Measurements from ENCODE around the gene FAR1. TPM values are rescaled to one million over a fixed set of nuclear protein-coding genes. Genes with fewer than 3 reads are reported as not detected.

Gene FAR1, protein sequence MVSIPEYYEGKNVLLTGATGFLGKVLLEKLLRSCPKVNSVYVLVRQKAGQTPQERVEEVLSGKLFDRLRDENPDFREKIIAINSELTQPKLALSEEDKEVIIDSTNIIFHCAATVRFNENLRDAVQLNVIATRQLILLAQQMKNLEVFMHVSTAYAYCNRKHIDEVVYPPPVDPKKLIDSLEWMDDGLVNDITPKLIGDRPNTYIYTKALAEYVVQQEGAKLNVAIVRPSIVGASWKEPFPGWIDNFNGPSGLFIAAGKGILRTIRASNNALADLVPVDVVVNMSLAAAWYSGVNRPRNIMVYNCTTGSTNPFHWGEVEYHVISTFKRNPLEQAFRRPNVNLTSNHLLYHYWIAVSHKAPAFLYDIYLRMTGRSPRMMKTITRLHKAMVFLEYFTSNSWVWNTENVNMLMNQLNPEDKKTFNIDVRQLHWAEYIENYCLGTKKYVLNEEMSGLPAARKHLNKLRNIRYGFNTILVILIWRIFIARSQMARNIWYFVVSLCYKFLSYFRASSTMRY
- total RNA-seq, result 60.1 and 69.2 TPM in 2 replicates

DNA sequence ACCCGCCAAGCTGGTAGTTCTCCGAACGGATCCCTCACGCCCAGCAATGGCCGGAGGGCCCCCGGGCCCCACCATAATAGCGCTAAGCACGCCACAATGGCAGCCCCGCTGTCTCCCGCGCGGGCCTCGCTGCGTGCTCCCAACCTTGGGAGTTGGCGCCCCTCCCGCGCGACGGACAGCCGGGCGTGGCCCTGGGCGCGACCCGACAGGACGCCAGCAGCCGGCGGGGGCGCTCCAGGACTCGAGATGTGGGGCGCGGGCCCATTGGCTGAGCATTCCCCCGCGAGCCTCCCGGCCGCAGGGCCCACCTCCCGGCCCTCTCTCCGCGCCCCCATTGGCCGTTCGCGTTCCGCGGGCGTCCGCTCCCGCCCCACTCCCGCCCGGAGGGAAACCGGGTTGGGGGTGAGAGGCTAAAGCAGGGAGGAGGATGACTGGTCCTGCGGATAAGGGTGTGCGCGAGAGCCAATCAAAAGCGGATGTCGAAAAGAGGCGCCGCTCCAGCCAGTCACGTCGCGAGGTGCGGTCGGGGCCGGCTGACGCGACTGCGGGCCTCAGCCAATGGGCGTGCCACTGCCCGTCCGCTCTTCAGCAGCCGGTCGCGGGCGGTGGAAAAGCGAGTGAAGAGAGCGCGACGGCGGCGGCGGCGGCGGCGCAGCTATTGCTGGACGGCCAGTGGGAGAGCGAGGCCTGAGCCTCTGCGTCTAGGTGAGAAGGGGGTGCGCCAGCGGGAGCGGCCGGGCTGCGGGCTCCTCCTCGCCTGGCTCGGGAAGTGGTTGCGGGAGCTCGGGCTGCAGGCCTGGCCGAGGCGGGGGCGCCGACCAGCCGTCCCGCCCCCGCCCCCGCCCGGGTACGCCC lies at the start of gene FAR1:
Gene FAR1 (plus strand): TSS at position 567 of the 855 bp plus-strand sequence. CDS start 26,098 bp downstream, outside the sequence.

Other genes starting within 250 kb of the FAR1 start
- 111 and 117 TPM in 2 replicates for gene BTBD10, start 205.4 kb upstream of the FAR1 start, total RNA-seq
- gene PTH, start 172.7 kb upstream of the FAR1 start, total RNA-seq, result not detected in 2 replicates

Data from endothelial cell of coronary artery (primary cell).